Measurements from ENCODE around the gene FGF22.
A peak's percentile ranks its signal among the peaks of the same experiment; 100 is the strongest.

Gene FGF22

GRCh38 chr19:629961-630714 is 9.5 kb upstream of the FGF22 start:
- H3K4me3 ChIP-seq (replicated peaks; ENCODE audit: low read depth, low read length), result no peak overlapping the region
- TF ChIP-seq, protein P1, sequence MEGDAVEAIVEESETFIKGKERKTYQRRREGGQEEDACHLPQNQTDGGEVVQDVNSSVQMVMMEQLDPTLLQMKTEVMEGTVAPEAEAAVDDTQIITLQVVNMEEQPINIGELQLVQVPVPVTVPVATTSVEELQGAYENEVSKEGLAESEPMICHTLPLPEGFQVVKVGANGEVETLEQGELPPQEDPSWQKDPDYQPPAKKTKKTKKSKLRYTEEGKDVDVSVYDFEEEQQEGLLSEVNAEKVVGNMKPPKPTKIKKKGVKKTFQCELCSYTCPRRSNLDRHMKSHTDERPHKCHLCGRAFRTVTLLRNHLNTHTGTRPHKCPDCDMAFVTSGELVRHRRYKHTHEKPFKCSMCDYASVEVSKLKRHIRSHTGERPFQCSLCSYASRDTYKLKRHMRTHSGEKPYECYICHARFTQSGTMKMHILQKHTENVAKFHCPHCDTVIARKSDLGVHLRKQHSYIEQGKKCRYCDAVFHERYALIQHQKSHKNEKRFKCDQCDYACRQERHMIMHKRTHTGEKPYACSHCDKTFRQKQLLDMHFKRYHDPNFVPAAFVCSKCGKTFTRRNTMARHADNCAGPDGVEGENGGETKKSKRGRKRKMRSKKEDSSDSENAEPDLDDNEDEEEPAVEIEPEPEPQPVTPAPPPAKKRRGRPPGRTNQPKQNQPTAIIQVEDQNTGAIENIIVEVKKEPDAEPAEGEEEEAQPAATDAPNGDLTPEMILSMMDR (IDR thresholded peaks at IDR 0.05; ENCODE audit: low read length, missing control alignments), result no peak
- DNase-seq (ENCODE audit: low read depth), result no peak

GRCh38 chr19:632579-633067 is 7.1 kb upstream of the FGF22 start:
- DNase-seq (ENCODE audit: low read depth), result peak; percentile 56
- TF ChIP-seq, protein P1 (IDR thresholded peaks at IDR 0.05; ENCODE audit: low read length, missing control alignments), result no peak
- H3K4me3 ChIP-seq (replicated peaks; ENCODE audit: low read depth, low read length), result peak overlapping the region; percentile 84

GRCh38 chr19:633068-633785 is 6.5 kb upstream of the FGF22 start, which contains the start of gene POLRMT:
Gene POLRMT (minus strand): TSS chr19:633537. CDS start chr19:633512, 25 bp downstream.
- peak; percentile 99 for DNase-seq (ENCODE audit: low read depth)
- TF ChIP-seq, protein P1 (IDR thresholded peaks at IDR 0.05; ENCODE audit: low read length, missing control alignments), result no peak
- peak within 1 kb of the TSS; percentile 91 for H3K4me3 ChIP-seq (replicated peaks; ENCODE audit: low read depth, low read length)

GRCh38 chr19:633786-634639 is 5.7 kb upstream of the FGF22 start:
- TF ChIP-seq, protein P1 (IDR thresholded peaks at IDR 0.05; ENCODE audit: low read length, missing control alignments), result no peak
- no peak for DNase-seq (ENCODE audit: low read depth)
- peak overlapping the region; percentile 91 for H3K4me3 ChIP-seq (replicated peaks; ENCODE audit: low read depth, low read length)

GRCh38 chr19:634975-635652 is 4.6 kb upstream of the FGF22 start:
- DNase-seq (ENCODE audit: low read depth), result no peak
- TF ChIP-seq, protein P1 (IDR thresholded peaks at IDR 0.05; ENCODE audit: low read length, missing control alignments), result no peak
- no peak overlapping the region for H3K4me3 ChIP-seq (replicated peaks; ENCODE audit: low read depth, low read length)

DNA sequence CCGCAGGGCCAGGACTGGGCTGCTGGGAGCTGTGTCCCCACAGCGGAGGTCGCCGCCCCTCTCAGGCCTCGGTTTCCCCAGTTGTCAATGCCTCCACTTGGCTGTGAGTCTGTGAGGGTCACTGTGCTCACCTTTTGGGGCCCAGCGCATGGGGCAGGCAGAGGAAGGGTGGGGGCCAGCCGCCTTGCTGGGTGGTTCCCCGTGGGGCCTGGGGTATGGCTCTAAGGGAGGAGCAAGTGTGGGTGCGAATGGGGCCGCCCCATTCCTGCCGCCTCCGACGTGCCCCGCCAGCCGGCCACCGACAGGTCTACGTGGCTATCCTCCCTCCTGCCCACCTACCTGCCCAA is 800 bp upstream of the FGF22 start:
- no peak for DNase-seq (ENCODE audit: low read depth)
- H3K4me3 ChIP-seq (replicated peaks; ENCODE audit: low read depth, low read length), result no peak overlapping the region
- TF ChIP-seq, protein P1 (IDR thresholded peaks at IDR 0.05; ENCODE audit: low read length, missing control alignments), result no peak
